Hematopoietic multipotent progenitor cell treated with erythropoietin and hydrocortisone succinate and interleukin-3 and kit ligand, for 17 days (in vitro differentiated cells): Measurements from ENCODE around the gene DAGLB.
"Not testable (repeated sequence)": the region's sequence is repeated elsewhere in the genome, so short reads cannot be mapped to it uniquely, and the experiment has no call there.

Source experiments
- DNase-seq: peaks from one replicate; pipeline ENCODE4 v3.0.0-alpha.2; 2015; ENCODE audit warnings: low spot score

The DAGLB gene

GRCh38 chr7:6460990-6461584 lies 13.3 kb upstream of the DAGLB start:
- DNase-seq = no peak

DNA sequence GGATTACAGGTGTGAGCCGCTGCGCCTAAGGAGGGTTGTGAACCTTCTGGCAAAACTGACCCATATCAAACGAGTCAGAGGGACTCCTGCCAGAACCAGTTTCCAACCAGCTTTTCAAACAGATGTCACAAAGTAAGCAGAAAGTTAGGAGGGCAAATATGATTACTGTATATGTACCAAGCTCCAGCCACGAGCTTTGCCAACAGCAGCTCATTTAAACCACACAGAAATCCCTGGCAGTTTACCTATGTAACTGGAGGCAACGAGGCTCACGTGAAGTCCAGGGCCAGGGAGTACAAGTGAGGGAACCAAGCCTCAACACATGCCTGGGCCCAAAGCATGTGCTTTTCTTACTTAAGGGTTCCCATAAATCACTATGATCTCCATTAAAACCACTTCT lies 12.5 kb upstream of the DAGLB start:
- no peak for DNase-seq

DNA sequence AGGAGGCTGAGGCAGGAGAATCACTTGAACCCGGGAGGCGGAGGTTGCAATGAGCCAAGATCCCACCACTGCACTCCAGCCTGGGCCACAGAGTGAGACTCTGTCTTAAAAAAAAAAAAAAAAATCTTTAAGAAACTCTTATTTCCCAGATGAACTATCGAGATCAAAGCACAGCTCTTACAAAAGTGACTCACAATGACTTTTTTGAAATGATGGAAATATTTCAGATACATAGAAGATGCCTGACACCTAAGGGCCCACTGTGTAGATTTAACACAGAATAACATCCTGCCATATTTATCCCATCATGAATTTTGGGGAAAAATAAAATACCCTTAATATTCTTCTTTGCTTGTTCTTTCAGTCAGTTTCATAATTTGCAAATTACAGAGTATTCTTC lies 10.9 kb upstream of the DAGLB start:
- DNase-seq = not testable (repeated sequence)

GRCh38 chr7:6453734-6454133 lies 6.0 kb upstream of the DAGLB start:
- no peak for DNase-seq

GRCh38 chr7:6451224-6451705 lies 3.5 kb upstream of the DAGLB start:
- DNase-seq = peak; percentile 80

DNA sequence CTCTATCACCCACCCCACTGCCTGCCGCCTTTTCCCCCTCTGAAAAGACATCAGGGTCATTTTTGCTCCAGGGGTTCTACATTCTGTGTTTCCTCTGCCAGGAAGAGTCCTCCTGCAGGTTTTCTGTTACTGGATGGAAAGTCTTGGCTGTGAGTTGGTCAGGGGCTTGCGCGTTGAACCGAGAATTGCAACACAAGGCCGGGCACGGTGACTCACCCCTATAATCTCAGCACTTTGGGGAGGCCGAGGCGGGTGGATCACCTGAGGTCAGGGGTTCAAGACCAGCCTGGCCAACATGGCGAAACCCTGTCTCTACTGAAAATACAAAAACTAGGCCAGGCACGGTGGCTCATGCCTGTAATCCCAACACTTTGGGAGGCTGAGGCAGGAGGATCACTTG lies 2.8 kb upstream of the DAGLB start:
- not testable (repeated sequence) for DNase-seq

GRCh38 chr7:6449884-6450283 lies 2.1 kb upstream of the DAGLB start:
- not testable (repeated sequence) for DNase-seq

- peak; percentile 62 for DNase-seq
These were observed 1.3 kb upstream of the DAGLB start for GRCh38 chr7:6448943-6449543.

GRCh38 chr7:6446838-6447580 lies 745 bp downstream of the DAGLB start:
- peak; percentile 77 for DNase-seq

DNA sequence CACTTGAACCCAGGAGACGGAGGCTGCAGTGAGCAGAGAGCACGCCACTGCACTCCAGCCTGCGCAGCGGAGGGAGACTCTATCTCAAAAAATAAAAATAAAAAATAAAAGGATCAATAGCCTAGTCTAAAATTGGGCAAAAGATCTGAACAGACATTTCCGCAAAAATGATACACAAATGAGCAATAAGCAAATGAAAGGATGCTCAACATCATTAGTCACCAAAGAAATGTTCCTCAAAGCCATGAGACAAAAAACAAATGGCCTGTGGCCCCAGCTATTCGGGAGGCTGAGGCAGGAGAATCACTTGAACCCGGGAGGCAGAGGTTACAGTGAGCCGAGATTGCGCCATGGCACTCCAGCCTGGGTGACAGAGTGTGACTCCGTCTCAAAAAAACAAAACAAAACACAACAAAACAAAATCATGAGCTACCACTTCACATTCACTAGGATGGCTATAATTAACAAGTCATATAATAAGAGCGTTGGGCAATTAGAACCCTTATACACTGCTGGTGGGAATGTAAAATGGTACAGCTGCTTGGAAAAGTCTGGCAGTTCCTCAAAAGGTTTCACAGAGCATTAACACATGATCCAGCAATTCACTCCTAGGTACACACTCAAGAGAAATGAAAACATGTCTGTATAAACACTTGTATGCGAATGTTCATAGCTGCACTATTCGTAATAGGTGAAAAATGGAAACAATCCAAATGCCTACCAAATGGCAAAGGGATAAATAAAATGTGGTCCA lies 3.1 kb downstream of the DAGLB start:
- no peak for DNase-seq

DNA sequence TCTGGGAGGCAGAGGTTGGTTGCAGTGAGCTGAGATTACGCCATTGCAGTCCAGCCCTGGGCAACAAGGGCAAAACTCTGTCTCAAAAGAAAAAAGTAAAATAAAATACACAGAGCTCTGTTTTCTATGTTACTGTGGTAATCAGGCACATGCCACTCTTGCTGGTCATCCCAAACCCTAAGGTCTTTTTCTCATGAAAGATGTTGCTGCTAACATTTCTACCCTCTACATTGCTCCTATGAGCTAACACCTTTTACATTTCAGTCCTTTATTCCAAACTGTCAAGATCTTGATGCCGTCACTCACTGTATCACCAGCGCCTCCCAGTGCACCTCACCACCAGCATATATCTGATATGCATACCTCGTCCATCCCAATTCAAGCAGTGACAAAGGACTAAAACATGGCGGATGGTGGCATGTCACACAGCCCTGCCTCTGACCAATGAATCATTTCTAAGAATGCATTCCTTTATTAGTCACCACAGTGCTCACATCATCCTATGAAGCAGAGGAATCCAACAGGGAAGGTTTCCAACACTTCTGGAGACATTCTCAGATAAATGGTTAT lies 4.3 kb downstream of the DAGLB start:
- no peak for DNase-seq

DNA sequence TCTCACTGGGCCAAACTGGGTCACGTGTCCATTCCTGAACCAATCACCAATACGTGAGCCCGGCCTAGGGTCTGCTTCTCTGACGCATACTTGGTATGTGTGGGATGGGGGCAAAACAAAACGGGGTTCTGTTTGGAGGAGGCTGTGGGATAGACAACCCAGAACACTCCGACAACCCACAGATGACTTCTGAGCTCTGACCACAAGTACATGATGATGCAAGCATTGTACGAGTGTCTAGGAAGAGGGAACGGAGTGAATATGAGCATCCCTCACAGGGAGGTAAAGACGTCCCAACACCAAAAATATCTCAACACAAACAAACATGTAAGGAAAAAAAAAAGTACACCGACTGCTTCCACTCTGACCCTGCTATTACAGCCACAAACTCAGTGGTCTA lies 5.6 kb downstream of the DAGLB start:
- DNase-seq = no peak

- no peak for DNase-seq
These were observed 7.4 kb downstream of the DAGLB start for GRCh38 chr7:6440381-6440780.

DNA sequence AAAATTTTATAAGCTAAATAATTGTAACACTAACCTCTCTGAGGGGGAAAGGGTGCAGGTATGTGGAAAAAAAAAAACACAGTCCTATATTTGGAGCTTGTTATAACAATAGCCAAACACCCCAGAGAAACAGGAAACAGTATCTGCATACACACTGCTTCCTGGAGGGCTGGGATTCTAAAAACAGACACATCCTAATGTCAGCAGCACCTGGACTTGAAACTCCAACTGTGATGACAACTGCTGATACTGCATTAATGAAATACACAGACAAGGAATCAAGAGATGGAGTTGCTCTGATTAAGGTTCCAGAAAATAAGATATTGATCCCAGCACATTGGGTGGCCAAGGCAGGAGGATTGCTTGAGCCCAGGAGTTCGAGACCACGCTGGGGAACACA lies 9.3 kb downstream of the DAGLB start:
- DNase-seq = no peak

- DNase-seq = no peak
These were observed 10.5 kb downstream of the DAGLB start for GRCh38 chr7:6437251-6437650.

DNA sequence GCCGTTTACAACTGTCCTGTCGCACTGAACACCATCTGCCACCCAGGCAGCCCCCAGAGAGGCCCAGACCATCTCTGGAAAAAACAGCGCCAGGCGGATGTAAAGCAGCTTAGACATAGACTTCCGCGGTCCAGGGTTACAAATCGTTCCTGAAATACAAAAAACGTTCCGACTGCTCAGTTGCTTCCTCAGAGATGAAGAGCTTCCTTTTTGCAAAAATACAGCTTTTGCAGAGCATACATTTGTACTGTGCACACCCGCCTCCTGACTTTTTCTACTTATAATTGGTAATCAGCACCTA lies 11.4 kb downstream of the DAGLB start:
- no peak for DNase-seq

GRCh38 chr7:6435486-6436384 lies 12.0 kb downstream of the DAGLB start:
- DNase-seq = peak; percentile 90

- no peak for DNase-seq
These were observed 13.8 kb downstream of the DAGLB start for GRCh38 chr7:6433784-6434615.

DNA sequence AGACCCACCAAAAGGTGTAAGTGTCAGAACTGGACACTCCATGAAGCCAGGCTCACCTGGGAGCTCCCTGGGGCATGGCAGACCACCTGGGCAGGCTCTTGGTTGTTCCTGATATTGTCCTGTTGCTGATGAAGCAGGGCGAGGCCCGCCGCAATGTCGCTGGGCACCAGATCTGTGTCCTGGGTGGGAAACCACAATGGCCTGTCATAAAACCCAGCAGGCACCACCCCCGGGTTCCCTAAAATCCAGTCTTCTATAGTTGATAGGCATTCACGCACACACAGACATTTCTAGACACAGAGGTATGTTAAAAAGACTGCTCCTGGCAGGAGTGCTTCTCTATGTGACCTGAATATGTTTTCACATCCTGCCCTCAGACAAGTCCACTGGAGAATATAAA lies 15.0 kb downstream of the DAGLB start:
- no peak for DNase-seq

- no peak for DNase-seq
These were observed 16.8 kb downstream of the DAGLB start for GRCh38 chr7:6430974-6431373.
